T1000 (cell line): ENCODE measurements around the gene CBLB.
"Not testable (repeated sequence)": the region's sequence is repeated elsewhere in the genome, so short reads cannot be mapped to it uniquely, and the experiment has no call there.

Experiments
- DNase-seq: peaks from one replicate; lab custom pipeline; 2025; ENCODE audit warnings: mixed read lengths; lab: John Stamatoyannopoulos, UW

The CBLB gene

GRCh38 chr3:105786990-105787389 lies 81.8 kb downstream of the CBLB start:
- no peak for DNase-seq

DNA sequence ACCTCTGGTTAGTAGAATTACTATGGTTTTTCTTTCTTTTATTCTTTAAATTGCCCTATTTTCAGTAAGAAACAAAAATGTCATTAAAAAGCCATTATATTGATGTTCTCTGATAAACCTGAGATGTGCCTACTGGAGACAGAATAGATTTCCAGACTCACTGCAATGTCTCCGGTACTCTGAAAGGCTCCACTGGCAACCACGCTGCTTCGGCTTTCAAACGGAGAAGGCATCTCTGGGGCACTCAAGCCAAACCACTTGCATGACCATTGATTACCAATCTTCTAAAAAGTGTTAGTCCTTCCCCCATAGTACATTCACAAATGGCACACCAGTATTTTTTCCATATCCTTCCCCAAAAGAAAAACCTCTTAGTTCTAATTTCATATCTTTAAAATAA lies 82.6 kb downstream of the CBLB start:
- DNase-seq: no peak

DNA sequence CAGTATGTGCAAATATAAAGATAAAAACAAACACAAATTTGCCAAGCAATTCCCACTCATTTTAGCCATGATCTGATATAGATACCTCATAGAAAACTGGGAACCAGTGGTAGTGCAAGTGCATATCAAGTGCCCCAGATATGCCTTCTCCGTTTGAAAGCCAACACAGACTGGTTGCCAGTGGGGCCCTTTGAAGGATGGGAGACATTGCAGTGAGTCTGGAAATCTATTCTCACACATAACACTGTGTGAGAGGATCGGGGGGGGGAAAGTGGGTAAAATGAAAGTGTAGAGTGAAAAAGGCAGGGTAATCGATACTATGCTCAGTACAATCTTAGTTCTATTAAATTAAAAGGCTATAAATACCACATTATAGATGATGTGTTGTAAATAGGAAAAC lies 83.0 kb downstream of the CBLB start:
- no peak for DNase-seq

DNA sequence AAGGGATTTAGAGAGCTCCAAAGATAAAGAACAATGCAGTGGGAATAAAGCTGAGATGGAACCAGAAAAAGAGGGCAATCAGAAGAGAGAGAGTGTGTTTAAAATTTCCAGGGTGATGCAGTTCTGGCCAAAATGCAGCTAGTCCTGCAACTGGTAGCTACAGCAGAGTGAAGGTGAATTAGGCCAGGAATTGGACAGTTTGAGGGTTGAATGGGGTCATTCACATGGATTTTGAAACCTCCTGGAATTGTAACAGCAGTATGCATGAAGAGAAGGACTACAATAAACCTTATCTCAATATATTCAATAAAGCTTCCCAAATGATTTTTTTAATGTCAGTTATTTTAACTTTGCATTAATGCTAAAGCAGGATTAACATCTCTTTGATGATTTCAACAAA lies 85.2 kb downstream of the CBLB start:
- no peak for DNase-seq

GRCh38 chr3:105781871-105782270 lies 86.9 kb downstream of the CBLB start:
- DNase-seq: no peak

DNA sequence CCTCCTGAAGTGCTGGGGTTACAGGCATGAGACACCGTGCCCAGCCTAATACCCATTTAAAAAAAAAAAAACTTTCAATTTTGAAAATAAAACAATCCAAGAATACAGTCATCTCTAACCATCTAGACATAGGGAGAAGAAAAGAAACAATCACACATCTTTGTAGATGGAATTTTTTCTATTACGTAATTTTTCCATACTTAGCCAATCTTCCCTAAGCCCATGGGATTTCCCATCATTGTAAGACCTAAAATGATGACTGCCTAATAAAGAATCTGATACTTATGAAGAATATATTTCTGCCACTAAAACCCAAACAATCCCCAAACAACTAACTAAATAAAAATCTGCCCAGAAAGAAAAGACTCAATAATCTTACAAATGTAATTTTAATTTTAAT lies 88.7 kb downstream of the CBLB start:
- no peak for DNase-seq

DNA sequence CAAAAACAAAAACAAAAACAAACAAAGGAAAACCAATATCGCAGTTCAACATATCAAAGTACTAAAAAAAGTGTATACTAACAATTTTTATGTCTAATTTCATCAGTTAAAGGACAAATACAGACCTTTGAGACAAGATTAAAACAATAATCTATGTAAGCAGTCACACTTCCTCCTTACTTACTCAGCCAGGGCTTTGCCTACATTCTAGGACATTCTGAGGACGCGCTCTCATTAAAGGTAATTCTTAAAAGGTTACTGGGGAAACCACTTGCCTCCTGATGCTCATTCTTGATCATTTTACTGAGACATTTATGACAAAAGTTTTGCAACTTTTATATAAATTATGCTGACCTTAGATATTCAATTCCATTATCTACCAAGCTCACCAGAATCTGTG lies 93.4 kb downstream of the CBLB start:
- no peak for DNase-seq

- DNase-seq: no peak
These were observed 94.2 kb downstream of the CBLB start for GRCh38 chr3:105774444-105775180.

DNA sequence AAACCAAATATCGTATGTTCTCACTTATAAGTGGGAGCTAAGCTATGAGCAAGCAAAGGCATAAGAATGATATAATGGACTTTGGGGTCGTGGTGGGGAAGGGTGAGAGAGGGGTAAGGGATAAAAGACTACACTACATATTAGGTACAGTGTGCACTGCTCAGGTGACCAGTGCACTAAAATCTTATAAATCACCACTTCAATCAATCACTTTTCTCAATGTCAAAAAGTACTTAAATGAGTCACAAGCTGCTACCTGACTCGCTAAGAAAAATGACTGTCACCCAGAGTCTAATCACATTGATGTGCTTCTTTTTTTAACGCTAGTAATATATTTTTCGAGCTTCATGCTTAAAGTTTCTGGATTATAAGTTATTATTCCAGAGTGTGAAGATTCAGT lies 95.5 kb downstream of the CBLB start:
- DNase-seq: no peak

- no peak for DNase-seq
These were observed 96.2 kb downstream of the CBLB start for GRCh38 chr3:105772635-105773034.

GRCh38 chr3:105771392-105771791 lies 97.4 kb downstream of the CBLB start:
- no peak for DNase-seq

DNA sequence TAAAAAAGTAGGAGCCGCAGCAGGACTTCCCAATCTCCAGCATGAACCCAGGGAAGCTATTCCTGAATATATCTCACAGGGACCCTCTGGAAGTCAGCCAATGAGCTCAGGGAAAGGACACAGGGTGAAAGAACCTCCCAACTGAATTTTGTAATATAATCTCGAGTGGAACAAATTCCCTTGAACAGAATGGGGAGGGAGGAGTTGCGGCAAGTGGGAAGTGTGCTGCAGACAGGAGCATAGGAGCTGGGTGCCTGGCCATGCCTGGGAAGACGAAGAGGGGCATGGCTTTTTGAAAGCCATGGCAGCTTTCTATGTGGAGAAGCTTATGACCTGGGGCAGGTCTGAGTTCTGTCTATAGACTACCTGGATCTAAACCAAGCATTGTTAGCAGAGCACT lies 98.4 kb downstream of the CBLB start:
- no peak for DNase-seq

DNA sequence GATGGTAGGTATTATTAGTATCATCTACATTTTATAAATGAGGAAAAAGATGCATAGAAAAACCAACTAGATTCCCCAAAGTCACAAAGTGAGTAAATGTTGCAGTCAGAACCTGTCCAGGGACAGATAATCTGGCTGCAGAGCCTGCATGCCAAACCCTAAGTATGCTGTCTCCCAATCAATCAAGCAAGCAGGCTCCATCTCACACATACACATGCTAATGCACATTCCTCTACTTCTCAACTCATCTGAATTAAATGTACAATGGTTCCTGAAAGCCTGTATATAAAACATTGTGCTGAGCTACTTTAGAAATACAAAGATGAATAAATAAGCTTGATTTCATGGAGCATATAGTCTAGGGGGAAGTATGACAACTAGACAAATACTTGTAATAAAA lies 101.0 kb downstream of the CBLB start:
- DNase-seq: no peak

GRCh38 chr3:105767216-105767615 lies 101.6 kb downstream of the CBLB start:
- DNase-seq: no peak

GRCh38 chr3:105765308-105765639 lies 103.5 kb downstream of the CBLB start:
- no peak for DNase-seq

GRCh38 chr3:105764378-105765307 lies 104.2 kb downstream of the CBLB start:
- DNase-seq: no peak

DNA sequence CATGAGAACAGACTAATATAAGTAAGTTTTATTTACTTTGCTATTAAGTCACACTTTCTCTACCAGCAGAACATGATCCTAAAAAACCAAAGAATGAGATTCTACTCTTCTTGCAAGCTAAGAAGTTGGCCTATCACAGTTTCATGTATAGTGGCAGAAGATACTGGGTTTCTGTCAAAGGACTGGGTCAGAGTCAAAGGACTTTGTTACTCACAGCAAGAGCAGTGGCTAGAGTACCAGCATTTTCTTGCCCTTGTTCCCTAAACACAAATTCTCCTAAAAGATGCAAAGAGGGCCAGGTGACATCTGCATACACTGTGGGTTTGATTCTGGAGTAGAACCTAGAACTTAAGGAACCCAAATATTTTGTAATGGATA lies 105.2 kb downstream of the CBLB start:
- no peak for DNase-seq

GRCh38 chr3:105762749-105763658 lies 105.8 kb downstream of the CBLB start:
- DNase-seq: no peak

DNA sequence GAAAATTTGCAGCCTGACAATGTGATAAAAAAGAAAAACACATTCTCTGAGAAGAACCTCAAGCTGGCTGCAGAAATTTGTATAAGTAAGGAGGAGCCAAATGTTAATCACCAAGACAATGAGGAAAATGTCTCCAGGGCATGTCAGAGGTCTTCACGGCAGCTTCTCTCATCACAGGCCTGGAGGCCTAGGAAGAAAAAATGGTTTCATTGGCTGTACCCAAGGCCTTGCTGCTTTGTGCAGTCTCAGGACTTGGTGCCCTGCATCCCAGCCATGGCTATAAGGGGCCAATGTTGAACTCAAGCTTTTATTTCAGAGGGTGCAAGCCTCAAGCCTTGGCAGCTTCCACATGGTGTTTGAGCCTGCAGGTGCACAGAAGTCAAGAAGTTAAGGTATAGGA lies 106.6 kb downstream of the CBLB start:
- DNase-seq: not testable (repeated sequence)

- no peak for DNase-seq
These were observed 109.3 kb downstream of the CBLB start for GRCh38 chr3:105759442-105760078.

DNA sequence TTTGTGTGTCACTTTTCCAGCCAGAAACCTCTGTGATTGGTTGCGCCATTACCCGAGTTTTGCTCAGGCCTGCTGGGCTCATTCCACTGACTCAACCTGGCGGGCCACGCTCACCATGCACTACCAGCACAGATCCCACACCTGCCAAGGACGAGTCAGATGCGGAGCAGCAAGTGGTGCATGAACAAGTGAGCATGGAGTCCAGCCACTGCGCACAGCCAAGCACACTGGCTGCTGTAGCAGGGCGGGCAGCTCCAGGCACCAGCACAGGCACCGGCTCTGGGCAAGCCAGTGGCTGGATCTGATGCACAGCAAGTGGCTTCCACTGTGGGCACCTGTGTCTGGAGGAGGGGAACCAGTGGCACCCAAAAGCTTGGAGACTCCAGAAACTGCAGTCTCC lies 110.4 kb downstream of the CBLB start:
- no peak for DNase-seq
